HG02623 (cell line): ENCODE results near the gene ATXN1.

Experiments used
- ATAC-seq: cut with Tn5 transposase; IDR thresholded peaks from one replicate; pipeline ENCODE4 v1.9.1; 2021; ENCODE audit warnings: moderate library complexity; ENCODE audit not compliant: unreplicated experiment

The ATXN1 gene

DNA sequence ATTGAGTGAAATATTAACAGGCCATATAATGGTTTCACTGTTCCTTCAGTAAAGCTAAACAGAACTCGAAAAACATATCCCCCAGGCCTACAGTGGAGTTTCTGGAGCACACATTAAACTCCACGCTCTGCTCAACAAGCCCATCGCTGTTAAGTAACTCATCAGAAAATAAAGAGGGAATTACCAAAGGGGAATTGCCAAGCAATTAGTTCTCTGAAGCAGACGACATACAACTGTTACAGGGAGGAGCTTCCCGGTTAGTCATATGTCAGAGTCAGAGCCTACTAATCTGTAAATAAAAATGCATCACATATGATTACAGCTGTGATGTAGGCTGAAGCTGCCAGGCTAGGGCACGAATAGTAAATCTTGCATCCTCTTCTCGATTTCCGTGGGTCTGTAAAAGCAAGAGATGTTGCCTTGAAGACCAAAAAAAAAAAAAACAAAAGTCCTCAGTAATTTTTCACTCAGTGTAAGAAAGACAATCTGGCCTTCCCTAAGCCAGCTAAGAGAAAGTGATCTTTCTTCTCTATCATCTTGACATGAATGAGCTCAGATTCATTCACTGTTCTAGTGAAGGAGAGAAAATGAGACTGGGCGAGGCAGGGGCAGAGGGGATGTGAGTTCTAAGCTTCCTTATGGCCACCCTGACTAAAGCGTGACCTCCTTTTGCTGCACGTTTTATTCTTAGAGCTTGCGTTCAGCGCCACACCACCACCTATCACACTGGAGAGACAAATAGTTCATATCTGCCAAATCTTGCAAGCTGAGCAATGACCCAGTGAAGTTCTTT, 13.8 kb downstream of the ATXN1 start:
- no peak for ATAC-seq

DNA sequence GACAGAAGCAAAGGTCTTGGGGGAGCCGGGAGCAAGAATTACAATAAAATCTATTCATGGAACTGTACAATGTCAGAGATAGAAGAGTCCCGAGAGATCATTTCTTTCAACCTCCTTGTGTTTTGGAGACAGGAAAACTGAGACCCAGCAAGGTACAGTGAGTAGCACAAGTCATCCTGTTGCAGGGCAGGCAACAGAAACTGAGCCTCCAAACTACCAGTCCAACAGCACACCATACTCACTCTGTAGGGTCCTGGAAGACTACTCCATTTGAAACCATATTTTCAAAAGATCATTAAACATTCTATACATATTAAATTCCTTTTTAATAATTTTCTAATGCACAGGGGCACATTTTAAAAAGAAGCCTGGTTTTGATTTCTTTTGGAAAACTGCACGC, 14.4 kb downstream of the ATXN1 start:
- ATAC-seq, result no peak

DNA sequence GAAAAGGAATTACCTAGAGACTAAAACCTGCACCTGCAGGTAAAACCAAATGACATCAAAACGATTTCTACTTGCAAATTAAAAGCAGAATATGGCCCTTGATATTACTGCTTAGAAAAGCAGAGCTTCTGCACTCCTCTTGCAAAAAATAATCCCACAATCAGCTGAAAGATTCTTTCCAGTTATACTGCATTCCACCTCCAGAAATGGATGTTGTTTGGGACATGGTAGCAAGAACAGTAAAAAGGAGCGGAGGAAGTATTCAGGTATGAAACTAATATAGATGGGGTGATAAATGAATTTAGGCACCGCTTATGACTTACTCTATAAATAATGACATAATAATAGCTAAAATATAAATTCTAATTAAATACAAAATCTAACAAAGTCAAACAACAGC, 14.9 kb downstream of the ATXN1 start:
- ATAC-seq, result no peak

DNA sequence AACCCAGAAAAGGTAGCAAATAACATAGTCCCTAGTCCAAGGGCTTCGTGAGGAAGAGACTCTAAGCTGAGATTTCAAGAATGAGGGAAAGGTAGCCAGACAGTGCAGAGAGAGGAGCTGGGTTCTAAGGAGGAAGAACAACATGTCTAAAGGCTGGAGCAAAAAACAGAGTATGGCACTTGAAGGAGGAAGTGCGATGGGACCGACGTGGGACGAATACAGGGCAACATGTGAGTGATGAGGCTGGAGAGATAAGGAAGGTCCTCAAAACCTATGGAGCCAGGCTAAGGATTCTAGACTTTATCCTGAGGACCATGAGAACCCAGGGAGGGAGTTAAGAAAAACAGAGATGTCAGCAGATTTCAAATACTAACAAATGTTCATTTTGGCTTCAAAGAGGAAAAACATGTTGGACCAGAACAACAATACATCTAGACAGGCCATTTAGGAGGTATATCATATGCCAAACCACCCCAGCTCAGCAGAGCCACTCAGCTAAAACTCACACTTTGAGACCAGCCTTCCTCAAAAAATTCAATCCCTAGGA, 17.5 kb downstream of the ATXN1 start:
- no peak for ATAC-seq

DNA sequence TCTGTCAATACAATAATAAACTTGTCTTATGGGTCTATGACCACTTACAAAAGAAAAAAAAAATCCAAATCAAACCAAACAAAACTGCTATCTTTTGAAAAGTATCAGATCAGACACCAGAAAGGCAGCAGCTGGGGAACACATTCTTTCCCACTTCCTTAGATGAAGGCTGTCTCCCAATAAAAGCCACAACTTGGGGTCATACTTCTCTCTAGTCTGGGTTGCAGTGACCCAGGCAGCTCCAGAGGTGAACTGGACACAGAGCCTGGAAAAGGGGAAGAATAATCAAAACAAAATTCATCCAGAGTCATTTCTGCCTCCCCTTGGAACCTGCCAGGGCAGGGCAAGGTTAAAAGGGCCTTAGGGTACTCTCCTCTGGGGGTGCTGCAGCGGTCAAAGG, 19.1 kb downstream of the ATXN1 start:
- no peak for ATAC-seq

DNA sequence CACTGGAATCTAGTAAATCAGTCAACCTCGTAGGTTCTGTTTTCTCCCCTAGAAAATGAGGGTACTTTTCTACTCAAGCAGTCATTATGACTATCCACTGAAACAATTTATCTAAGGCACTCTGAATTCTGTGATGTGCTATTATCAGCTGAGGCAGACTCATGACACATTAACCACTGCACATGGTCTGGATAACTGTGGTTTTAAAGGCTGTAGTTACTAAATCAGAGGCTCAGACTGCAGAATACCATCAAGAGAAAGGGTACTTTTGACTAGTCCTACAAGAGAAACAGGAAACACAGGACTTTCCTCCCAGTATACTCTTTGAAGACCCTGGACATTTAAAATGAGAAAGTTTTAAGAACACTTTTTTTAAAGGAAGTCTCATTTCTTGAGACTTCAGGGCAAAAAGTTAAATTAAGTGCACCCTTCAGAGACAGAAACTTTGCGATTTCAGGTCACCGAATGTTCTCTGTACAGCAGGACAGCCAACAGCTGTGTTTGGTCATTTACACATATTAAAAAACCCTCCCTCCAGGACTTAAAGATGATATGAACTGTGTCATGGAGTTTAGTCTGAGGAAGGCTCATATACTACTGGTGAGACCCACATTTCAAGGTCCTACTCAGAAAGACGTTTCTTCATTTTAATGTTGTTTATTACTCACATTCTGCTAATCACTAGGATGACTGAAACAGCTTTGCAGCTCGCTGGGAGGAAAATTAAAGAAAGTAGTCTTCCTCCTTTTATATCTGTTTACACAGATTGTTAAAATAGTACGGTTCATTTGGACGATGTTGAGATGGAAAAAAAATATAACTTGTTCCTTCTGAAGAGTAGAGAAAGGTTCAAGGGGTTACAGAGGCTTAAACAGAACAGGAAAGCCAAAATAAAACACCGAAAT, 19.9 kb downstream of the ATXN1 start:
- ATAC-seq, result peak; percentile 52

DNA sequence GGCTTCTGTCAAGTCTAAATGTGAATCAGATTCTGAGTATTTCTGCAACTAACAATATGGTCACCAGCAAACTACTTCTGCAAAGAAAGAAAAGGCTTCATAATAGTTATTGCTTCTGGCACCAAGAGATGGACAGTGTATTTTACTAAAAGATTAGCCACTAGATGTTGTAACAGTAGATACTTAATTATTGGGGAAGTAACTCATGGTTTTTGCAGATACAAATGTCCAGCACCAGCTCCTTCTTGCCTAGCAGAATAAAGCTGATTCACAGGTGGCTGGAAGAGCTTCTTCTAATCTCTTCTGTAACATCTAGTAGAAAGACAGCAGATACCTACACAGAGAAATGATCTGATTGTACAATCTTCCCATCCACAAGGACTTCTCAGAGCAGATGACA, 21.2 kb downstream of the ATXN1 start:
- no peak for ATAC-seq

DNA sequence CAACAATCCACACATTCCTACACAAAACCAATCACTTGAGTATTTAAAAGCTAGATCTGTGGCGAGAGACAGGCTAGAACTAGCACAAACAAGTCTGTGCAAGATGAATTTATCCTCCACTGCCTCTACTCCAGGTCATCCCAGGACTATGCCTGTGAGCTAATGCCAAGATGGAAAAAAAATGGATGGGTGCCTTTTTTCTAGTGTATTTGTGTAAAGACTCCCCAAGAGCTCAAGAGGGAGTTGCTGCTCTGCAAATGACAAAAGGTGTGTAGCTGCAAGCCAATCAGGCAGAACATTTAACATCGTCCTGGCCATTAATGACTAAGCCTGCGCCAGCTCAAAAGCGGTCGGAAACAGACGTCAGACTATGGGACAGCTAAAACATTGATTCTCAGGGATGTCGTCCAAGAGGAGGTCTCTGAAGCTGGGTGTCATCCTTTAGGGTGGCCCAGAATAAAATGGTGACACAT, 21.9 kb downstream of the ATXN1 start:
- no peak for ATAC-seq

DNA sequence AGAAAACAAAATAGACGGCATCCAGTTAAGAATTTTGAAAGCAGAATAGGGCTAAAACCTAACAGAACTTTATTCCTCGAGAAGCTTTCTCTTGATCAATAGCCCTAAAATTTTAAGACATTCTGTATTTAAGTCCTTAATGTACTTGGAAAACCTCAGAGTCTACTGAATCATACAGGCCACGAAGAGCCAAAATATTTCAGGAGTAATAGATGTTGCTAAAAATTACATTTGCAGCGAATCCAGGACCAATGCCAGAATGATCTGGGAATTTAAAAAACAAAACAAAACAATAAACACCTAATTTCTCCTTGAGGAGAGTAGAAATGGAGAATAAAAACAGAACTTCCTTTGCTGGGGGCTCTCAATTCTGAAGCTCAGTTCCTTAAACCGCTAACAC, 23.3 kb downstream of the ATXN1 start:
- ATAC-seq, result no peak

DNA sequence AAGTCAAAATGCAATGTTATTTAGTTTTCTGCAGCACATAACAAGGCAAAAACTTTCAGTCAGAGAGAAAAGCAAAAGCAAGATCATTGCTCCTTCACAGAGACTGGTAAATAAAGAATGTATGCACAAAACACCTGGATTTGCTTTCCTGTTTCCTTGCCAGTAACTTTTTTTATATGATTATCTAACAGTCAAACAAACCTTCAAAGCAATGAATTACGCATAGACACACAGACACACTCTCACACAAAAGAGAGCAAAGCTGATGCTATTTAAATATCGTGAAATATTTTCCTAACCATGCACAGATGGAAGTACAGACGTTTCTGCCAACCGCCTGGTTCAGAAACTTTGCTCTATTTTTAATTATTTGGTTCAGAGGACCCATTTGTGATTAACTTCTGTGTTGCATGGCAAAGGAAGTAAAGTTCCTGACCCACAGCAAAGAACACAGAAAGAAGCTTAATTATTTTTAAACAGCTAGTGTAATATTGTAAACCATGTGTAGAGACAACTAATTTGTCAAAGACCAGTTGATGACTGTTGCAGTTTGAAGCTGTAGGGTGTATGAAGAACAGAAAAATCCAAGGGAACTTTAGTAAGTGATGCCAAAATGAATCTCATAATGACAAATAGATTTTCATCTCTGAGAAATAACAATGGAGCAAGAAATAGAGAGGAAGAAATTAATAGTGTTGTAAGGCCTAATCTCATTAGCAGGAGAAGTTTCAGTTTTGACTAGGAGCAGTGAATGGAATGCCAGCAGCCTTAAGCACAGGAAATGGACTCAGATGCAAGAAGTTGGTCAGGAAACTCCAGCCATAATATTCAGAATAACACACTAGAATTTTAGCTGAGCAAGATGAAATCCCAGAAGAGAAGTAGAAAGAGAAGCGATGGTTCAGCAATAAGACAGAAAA, 24.1 kb downstream of the ATXN1 start:
- ATAC-seq, result no peak

DNA sequence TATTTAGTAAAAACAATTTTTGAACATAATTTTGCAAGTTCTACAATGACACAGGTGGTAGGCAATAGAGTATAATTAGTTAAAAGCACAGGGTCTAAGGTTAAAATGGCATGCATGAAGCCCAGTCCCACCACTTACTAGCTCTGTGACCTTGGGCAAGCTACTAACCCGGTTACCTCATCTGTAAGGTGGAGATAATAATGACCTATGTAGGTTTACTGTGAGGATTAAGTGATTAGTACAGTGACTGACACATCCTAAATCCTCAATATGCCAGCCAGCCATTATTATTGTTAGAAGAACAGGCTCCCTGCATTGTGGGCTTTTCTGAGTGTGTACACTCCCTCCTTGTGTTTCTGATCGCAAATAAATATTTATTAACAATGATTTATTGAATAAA, 26.2 kb downstream of the ATXN1 start:
- no peak for ATAC-seq

DNA sequence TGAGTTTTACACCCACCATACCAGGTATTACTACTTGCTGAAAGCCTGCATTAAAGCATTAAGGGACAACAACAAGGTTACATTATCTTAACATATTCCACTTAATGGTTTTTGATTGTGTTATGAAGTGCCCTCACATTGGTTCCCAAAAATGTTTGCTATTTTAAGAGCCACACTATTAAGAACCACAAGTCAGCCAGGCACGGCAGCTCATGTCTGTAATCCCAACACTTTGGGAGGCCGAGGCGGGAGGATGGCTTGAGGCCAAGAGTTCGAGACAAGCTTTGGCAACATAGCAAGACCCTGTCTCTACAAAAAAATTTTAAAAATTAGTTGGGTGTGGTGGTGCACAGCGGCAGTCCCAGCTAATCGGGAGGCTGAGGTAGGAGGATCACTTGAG, 28.2 kb downstream of the ATXN1 start:
- no peak for ATAC-seq

DNA sequence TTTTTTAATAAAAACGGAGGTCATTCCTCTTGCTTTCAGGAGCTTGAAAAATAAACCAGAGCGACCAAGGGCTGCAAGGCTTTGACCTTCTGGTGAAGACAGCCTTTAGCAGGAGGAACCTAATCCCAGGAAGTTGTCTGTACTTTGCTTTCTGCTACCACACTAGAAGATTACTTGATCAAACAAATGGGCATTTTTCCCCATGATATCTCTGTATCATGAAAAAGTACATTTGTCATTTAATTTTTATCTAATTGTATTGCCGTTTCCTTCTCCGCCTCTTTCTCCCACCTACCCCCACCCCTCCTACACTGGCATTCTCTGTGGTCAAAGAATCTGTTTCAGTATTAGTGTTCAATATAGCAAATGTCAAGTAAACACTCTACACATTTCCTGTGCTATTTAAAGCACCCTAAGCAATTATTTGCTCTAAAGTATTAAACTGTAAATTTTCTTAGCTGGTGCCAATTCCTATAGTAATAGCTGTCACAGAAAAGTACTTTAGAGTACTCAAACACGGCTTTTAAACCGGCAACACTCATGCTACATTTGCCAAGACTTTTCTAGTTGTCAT, 29.7 kb downstream of the ATXN1 start:
- ATAC-seq, result peak; percentile 97

DNA sequence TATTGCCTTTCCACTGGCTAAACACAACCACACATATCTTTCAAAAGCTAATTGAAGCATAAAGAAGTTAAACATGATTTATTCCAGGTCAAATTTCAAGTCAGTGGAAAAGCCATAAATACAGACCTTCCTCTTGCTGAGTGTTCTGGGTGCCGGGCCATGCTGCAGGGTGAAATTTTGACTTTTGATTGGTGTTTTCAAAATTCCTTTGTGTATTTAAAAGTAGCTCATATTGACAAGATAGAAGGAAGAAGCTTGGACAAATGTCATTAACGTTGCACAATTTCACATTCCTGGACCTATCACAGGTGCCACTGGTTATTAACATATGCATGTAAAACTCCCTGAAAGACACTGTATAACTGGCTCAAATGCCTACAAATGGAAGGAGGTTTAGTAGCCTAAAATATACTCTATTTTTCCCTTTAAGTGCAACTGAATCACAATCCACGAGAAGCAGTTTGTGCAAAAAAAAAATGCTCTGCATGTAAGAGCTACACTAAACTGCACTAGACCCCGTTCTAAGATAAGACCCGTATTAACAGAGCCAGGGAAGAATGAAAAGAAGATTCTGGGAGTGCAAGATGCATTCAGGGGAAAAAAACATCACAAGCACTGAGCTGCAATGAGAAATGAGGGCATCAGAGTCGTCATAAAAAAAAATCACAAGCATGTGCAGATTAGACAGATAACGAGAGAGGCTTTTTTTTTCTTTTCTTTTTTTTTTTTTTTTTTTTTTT, 30.4 kb downstream of the ATXN1 start:
- no peak for ATAC-seq

DNA sequence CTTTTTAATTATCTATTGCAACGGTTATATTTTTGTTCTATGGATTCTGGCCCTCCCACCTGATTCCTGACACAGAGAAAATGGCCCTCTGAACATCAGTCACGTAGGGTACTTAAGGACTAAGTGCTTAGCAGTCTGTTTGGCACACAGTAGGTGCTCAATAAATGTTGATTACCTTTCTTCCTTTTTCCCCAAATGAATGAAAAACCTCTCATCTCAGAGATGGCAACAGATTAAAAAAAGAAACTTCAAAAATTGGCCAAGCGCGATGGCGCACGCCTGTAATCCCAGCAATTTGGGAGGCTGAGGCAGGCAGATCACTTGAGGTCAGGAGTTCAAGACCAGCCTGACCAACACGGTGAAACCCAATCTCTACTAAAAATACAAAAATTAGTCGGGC, 31.5 kb downstream of the ATXN1 start:
- no peak for ATAC-seq

DNA sequence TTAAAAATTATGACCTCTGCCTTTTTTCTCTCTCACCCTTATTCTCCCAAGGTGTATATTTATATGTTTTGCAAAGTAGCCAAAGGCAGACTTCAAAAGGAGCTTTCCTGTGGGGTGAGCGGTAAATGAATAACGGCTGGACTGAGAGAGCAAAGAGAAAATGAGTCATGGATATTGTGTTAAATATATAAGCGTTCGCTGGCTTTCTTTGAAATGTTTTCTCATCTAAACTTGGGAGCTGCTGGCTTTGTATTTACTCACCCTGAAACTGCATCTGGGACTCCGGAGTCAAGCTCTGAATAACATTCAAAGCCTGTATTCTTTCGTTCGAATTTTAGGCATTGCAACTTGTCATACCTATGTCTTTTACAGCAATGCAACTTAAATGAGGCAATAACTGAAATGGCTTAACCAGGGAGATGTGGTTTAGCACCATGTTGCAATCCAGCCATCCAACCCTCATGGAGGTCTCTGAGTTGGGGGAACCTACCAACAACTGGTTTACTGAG, 32.0 kb downstream of the ATXN1 start:
- no peak for ATAC-seq

DNA sequence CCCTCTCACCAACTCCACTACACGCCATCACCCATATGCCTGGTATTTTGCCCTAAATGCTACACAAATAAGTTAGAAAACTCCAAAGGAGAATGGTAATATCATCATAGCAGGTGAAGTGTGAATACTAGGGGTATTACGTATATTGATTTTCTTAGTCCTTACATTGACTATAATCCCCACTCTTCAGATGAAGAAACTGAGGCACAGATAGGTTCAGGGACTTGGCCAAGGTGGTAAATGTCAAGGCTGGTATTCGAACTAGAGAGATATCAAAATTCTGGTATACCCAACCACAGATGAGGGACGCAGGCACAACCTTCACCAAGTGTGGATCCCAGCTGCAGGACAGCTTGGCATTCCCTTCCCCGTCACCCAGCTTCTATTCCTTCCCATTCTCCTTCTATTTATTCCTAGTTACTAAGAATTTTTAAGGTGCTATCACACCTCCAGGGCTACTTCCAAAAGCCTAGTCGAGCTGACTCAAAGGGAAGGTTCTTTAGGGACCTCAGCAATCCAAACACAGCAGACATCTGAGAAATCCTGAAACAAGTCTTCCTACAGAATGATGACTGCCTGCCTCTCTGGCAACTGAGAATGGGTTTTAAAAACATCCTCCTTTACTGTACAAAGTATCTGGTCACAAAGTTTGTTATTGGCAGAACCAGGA, 32.6 kb downstream of the ATXN1 start:
- no peak for ATAC-seq

DNA sequence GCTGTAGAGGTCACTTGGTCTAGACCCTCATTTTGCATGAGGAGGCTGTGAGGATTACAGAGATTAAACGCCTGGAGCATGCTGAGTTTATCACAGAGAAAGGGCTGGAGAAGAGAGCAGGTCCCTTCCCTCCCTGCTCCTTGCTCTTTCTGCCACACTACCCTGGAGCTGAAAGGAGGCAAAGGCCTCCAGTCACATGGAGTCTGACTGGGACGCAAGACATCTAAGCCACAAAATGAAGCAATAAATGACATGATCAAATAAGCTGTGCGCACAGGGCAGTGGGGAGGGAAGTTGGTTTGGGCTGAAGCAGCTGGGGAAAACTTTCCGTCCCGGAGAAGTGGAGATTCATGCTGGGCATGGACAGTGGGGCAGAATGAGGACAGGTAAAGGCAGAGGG, 33.3 kb downstream of the ATXN1 start:
- no peak for ATAC-seq
